Tibial nerve (tissue), 3 donors: ENCODE results near the gene MAP2K6.

Source experiments
- CTCF ChIP-seq, 5 experiments: fragments of 200-600 bp in 3 of 5; fragments of 450-650 bp in 2 of 5; sonication (generic) in 3 of 5; IDR thresholded peaks; one replicate each; pipeline ENCODE4 v1.5.1; 2016 to 2019; ENCODE audit warnings: antibody characterized with exemption in 5 of 5, mild to moderate bottlenecking in 3 of 5, moderate library complexity in 2 of 5
- POLR2A ChIP-seq, 2 donors: fragments of 450-650 bp; IDR thresholded peaks; one replicate each; pipeline ENCODE4 v1.6.1; 2017; ENCODE audit warnings: antibody characterized with exemption in 2 of 2, mild to moderate bottlenecking in 2 of 2, moderate library complexity in 2 of 2

DNA sequence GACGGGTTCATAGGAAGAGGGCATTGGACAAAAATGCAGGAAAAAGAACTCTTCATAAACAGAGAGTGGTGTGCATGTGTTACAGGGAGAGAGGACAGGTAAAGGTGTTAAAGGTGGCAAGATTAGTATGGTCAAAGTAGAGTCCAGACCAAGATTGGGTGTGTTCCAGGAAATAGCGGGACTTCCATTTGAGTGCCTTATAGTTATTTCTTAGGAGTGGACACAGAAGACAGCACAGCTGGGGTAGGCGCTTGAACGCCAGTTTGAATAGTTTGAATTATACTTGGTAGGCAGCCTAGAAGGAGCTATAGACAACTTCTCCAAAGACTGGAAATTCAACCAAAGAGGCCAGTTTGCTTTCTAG, 63.4 kb downstream of the MAP2K6 start:
- TF ChIP-seq CTCF (IDR thresholded peaks at IDR 0.05), result no peak
- no peak for TF ChIP-seq POLR2A (IDR thresholded peaks at IDR 0.05)
